Measurements from ENCODE around the gene EIPR1.
"Not testable (repeated sequence)": the region's sequence is repeated elsewhere in the genome, so short reads cannot be mapped to it uniquely, and the experiment has no call there.

EIPR1 gene

DNA sequence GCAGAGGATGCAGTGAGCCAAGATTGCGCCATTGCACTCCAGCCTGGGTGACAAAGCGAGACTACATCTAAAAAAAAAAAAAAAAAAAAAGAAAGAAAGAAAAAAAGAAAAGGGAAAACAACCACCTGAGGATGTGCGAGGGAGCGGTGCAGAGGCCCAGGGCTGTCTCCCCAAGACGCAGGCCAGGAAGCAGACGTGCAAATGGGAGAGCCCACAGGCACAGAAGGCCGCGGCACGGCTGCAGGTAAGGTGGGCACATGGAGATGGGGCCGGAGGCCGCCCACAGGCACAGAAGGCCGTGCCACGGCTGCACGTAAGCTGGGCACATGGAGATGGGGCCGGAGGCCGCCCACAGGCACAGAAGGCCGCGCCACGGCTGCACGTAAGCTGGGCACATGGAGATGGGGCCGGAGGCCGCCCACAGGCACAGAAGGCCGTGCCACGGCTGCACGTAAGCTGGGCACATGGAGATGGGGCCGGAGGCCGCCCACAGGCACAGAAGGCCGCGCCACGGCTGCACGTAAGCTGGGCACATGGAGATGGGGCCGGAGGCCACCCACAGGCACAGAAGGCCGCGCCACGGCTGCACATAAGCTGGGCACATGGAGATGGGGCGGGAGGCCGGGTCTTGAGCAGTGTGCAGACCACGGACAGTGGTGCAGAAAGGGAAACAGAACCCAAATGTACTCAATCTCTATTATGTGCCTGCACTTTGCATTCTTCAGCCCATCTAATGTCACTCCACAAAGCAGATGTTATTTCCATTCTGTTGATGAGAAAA lies 93.6 kb downstream of the EIPR1 start:
- not testable (repeated sequence) for DNase-seq

DNA sequence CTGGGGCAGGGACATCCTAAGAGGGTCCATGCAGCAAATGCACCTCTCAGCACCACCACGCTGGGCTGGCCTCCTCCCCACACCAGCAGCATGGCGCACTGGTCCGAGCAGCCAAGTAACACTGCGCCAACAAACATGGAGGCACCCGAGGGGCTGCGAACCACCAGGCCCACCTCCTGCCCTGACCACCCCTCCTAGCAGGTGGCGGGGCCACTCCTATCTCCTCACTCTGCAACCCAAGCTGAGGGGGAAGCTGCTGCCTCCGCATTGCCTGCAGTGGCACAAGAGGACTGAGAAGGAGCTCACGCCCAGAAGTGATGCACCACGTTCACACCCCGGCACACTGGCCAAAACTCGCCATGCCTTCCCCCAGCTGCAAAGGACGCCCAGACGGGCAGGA lies 94.4 kb downstream of the EIPR1 start:
- no peak for DNase-seq

DNA sequence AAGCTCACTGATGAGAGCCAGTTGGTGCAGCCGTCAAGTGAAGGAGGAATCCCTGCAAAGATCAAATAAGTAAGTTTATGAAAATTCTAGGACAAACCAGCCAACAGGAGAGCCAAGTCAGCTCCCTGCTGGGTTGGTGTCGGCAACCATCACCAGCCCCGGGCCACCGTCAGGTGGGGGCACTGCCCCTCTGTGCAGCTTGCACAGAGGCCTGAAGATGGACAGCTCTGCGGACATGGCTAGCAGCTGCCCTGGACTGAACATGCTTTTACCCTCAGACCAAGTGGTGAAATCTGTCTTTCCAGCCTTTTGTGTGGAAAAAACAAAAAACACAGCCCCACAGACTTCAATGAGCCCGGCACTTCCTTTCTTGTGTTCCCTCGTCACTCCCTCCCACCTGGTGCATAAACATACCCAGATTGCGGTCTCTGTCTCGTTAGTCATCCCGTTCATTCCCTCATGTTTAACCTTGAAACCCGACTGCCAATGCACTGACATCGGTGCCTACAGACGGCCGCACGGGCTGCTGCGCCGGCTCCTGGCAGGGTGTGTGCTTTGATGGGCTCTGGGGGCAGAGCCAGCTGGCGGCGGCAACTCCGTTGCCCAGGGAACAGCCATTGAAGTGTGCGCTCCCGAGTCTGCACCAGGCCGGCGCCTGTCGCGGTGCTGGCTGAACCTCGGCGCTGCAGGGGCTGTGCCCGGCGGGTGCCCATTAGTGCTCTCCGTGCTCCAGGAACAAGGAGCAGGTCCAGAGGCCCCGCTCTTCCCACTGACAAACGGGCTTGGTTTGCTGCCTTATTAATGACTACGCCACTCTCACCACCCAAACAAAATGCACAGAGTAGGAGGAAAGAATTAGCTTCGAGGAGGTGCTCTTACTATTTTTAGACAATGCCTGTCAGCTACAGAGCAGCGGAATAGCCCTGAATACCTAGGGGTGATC lies 95.3 kb downstream of the EIPR1 start:
- DNase-seq: no peak

DNA sequence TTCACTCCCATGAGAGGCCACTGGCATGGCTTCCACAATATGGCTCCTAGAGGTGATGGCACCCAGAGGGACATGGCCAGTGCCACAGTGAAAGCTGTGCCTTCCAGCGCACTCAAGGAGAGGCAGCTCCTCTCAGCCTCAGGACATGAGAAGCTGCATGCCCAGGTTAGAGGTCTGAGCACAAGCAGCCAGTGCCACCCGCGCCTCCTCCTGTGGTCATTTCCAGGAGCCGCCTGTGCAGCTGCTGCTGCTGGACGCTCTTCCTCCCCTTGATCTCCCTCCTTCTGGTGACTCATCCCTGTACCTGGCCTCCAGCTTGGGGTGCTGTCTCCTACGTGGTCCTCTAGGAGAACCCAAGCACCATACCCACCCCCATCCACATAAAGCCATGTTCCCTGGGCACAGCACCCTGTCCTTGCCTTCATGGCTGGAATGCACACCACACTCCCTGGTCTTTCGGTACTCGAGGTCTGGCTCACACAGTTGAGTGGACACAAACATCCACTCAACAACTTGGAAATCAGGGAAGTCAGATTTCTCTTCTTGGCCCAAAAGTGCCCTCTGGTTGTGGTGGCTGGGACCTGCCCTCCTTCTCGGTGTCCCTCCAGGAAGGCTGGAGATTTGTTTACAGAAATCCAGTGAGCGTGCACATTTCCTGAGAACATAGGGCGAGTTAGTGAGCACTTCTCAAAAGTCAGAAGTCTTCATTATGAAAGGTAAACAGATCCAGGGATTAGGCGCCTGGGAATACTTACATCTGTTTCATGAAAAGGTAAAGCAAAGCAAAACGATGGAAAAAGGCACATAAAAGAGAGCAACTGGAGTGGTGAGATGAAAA lies 96.7 kb downstream of the EIPR1 start:
- DNase-seq: no peak

DNA sequence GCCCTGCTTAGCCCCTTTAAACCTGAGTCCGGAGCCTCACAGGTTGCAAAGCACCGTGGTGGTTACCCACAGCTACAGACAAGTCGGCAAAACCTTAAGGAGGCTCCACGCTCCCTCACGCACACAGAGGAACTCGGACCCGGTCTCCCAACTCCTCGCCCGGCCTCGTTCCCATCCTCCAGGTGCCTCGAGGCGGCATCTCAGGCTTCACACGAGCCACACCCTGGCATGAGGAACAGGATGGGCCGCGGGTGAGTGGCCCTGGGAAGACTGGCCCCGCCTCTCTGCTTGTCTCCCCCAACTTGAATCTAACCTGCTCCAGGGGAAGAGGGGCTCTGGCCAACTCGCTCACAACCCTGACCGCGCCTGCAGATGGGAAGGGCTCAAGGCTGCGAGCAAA lies 97.4 kb downstream of the EIPR1 start:
- DNase-seq: no peak

DNA sequence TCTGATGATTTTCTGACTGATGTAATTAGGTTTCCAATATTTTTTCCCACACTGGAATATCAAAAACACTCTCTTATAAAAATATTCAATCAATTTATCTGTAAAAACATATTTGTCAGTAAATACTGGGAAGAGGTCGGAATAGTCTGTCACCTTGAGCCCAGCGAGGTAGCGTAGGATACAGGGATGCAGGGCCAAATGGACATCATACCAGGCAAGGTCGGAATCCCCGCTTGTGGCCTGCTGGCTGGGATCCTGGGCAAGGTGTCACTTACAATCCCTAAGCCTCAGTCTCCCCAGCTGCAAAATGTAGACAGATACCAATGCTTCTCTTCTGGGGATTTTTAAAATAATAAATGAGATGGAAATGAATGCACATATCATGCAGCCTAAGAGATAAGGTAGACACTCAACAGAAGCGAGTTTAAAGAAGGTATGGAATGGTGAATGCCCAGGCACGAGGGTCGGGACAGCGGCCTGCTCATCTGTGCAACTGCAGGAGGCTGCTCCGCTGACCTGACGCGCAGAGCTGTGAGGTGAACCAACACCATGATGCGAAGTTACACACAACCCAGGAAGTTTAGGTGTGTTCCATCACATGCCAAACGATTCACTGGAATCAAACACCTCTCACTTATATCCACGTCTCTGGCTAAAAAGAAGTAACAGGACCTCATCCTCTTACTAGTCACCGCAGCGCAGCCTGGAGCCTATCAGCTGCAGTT lies 98.2 kb downstream of the EIPR1 start:
- no peak for DNase-seq

DNA sequence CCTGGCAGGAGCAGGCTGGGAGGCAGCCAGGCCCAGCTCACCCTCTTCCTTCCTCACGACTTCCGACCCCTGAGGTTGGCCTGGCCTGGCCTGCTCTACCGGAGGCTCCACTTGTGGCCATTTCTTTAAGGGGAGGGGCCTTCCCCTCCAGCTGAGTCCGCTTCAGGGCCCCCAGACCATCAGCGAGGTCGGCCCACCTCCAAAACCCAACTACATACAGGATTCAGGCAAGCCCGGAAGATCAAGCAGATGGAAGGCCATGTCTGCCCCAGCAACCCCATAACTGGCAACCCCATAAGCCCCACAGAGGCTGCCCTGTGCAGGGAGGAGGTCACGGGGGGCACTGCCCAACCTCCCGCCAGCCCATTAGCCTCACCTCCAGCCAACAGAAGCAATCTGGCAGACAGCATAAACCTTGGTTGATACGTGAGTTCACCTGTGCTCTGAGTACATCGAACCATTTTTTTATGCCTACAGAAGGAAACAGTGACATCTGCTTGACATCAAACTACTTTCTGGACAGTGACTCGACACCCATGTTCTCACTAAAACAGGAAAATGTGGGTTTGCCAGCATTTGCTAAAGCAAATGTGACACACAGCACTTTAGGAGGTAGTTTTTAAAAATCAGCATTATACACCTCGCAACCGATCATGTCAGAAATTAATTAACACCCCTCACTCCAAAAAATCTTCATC lies 98.9 kb downstream of the EIPR1 start:
- DNase-seq: no peak

DNA sequence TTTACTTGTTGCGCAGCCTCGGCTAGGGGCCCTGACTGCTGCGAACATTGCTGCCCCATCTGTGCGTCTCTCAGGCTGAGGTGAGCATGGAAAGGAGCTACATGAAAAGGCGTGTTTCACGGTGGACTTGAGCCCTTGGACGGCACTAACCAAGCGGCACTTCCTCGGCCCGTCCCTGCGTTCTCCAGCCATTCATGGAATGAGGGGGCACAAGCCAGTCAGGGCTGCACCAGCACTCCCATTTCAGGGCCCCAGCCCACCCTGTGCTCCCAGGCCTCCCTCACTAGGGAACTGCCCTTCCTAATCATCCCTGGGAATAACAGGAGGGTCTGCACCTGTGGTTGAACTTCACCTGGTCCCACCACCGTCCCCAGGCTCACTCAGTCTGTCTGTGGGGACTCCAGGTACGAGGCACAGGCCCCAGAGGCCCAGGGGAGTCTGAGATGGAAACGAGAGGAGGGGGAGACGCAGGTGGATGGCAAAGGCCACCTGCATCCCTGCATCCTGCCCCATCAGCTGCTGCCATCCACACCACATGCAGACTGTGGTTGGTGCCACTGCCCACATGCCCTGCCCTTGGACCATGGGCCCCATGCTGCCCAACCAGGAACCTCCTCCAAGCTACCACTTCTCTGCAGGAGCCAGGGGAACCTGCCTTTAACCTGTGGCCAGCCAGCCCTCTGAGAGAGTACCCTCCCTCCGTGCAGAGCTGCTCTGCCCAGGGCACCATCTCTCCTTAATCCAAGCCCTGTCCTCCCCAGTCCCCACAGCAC lies 99.7 kb downstream of the EIPR1 start:
- DNase-seq: no peak

DNA sequence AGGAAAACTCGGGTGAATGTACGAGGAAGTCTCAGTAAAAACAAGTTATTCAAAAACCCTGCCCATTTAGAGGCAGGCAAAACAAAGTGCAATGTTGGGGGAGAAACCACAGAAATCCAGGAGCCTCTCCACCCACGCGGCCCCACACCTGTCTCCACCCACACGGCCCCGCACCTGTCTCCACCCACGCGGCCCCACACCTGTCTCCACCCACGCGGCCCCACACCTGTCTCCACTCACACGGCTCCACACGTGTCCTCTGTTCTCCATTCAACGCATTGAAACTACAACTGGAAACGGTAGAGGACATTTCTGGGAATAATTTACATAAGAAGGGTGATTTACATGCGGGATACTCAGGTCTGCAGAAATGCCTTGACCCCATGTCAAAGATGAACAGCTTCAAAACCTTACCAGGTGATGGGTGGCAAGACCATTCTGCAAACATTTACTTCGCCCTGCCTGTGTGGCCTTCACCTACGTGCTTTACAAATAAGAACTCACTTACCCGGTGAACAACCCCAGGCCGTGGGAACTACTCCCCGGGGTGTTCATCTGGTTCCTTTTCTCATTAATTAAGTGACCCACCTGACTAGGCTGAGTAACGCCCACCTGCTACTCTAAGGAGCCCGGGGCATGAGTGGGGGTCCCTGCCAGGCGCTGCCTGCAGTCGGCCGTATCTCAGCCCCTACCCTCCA lies 100.4 kb downstream of the EIPR1 start:
- DNase-seq: no peak

DNA sequence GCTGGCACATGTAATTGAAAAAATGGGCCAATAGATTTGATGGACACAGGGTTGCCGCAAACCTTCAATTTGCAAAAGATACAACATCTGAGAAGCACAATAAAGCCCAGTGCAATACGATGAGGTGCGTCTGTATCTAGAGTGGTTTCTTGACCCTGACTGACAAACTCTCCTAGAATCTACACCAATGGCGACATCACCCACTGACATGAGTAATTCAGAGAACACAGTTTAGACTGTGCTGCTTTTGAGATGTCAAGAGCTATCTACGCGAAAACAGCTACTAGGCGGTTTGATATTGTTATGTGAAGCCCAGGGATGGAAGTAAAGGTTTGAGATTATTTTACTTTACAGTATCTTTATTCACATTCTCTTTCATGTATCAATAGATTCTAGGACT lies 104.9 kb downstream of the EIPR1 start:
- no peak for DNase-seq

DNA sequence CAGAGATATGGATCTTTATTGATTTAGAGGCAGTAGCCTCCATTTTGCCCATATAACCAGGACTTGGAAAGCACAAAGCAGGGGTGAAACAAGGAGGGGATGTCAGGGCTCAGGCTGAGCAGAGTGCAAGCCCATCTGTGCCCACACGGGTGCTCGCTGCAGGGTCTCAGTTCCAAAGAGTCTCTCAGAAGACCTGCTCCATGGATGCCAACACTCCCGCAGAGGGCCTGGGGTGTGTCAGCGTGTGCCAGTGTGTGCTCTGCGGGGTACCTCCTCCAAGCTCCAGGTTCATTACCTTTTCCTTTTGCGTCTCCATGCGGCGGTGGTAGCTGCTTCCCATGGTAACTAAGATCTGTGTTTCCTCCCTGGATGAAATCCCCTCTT lies 107.5 kb downstream of the EIPR1 start:
- DNase-seq: no peak

DNA sequence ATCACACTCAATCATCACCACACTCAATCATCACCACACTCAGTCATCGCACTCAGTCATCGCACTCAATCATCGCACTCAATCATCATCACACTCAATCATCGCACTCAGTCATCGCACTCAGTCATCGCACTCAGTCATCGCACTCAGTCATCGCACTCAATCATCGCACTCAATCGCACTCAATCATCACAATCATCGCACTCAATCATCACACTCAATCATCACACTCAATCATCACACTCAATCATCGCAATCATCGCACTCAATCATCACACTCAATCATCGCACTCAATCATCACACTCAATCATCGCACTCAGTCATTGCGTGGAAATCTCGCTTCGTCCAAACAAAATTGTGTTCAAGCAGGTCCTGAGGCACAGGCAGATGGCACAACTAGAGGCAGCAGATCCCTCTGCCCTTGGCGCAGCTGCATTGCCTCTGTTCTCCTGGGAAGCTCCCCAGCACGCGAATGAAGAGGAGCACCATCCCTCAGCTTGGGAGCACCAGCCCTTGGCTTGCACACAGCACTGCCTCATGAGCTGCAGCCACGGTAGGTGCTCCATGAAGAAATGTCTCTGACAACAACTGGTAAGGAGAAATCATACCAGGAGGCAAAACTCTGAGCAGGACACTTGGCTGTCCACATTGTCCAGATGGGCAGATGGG lies 108.1 kb downstream of the EIPR1 start:
- DNase-seq: no peak

DNA sequence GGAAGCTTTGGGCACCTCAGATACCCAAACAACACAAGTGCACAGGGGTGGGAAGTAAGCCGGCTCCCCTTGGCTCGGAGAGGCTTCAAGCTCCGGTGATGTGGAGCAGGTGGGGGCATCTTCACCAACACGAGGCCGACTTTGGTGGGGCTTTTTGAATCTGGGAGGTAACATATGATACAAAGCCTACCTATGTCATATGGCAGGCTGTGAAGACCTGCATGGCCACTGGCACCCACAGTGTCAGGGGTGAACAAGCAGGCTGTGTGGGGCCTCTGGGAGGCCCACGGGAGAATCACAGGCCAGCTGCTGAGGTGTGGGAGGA lies 109.0 kb downstream of the EIPR1 start:
- DNase-seq: no peak

DNA sequence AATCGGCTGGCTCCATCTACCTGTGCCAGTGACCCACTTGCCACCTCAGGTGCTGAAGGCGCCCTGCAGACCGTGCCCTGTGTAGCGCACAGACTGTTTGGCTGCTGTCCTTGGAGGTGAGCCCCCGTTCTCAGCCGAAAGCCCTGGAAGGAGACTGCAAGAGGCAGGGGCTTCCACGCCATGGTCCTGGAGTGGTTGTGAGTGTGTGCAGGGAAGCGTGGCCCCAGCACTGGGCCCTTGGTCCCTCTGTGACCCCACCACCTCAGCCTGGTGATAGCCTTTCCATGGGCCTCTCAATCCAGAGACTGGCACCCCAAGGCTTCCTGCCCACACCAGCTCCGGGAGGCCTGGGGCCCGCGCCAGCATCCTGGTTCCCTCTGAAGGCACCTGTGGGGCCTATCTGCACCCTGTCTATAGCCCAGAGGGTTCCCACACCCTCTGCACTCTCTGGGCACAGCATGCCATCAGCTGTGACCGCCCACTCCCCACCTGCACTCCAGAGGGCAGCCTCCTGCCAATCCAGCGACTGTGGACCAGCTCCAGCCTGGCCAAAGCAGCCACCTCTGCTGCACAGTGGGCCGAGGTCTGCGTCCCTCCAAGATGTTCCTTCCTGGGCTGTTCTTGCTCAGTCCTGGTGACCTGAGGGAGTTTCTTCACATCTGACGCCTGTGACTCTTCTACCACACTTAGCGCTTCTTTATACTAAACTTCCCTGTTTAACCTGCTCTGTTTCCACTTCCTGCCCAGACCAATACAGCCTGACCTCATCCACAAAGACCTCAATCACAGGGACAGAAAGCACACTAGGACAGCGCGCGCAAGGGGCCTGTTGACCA lies 109.5 kb downstream of the EIPR1 start:
- DNase-seq: no peak

DNA sequence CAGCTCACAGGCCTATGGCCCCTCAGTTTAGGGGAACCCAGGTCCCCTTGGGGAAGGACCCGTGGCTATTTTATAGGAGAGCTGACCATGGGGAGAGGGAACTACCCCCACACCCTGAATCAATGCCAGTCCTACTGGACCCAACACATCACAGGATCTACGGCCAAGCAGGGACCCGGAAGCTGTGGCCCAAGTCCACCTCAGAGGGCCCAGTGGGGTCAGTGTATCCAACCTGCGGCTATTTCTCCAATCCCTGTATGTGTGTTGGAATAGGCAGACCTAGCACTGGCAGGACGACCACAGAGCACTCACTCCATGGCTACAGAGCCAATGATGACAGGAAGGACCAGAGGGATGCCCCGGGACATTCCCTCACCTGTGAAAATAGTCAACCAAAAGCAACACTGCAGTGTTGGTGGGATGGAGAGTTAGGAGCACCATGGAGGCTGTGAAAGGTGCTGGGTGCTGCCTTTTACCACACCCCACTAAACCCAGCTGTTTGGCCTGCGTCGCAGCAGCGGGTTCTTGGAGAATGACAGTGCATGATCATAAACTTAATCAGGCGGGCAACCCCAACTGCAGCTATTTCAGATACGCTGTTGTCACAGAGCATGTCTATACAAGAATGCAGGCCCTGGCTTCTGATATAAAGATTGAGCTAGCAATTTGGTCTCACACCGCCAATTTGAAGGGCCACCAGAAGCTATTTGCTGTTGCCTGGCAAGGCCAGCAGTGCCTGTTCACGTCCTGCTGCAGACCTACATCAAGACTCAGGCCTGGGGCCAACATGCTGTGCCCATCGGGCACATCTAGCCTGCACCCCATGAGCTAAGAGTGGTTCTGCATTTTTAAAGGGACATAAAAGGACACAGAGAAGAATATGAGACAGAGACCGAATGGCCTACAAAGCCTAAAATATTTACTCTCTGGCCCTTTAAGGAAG lies 110.4 kb downstream of the EIPR1 start:
- no peak for DNase-seq

DNA sequence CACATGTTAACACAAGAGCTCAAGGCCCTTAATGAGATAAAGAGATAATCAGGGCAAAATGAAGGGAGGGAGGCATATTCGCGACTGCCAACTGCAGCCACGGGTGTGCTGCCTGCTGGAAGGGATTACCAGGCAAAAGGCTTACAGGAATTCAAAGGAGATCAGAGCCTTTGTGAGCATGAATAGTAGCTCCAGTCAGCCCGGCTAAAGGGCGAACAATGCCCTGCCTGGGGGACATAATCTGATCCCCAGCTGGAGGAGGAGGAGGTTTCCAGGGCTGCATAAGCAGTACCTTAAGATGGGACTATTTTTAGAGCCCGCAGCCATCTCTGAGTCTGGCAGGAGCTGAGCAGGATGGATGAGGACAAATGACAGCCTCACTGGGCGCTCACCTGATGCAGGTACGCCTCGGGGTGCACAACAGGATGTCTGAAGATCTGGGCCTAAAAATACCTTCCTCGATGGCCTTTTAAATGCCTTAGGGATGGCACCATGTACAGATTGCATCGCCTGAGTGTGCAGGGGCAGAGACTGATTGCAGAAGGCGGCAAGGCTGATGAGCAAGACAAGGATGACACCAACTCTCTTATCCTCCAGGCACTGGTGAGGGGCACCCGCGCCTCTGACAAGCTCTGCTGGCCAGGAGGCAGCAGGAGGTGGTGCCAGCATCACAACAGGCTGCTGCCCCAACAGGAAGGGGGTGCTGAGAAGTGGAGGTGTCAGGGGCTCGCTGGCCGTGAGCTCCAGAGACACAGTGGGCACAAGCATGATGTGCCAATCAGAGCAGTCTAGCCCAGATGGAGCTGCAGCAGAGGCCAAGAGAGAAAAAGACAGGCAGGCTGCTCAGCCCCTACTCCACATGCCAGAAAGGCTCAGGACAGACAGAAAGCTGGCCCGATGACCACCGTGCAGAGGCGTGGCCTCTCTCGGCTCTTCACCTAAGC lies 111.4 kb downstream of the EIPR1 start:
- DNase-seq: no peak

DNA sequence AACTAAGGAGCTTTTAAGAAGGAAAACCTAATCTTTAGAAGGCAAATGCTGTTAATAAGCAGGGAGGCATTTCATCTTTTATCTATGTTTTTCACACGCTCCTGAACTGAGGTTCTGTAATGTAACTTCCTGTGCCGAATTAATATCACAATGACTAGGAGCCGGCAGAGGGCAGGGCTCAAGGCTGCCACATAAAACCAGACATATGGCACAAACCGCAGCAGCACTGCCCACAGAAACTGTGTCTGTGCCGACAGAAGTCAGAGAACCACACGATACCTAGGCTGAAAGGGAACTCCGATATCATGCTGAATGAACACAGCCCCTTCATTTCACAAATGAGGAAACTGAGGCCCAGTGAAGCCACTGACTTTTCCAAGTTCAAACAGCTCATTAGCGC lies 112.1 kb downstream of the EIPR1 start:
- no peak for DNase-seq

Measured in stimulated activated CD4-positive, alpha-beta T cell treated with anti-CD3 and anti-CD28 coated beads, Interleukin-2, amount 100 ng/mL, for 24 hours (primary cell).